Spleen (tissue), 11 donors: ENCODE measurements around the gene RNF121. TPM values are rescaled to one million over a fixed set of nuclear protein-coding genes. Genes with fewer than 3 reads are reported as not detected.

Source experiments
- DNase-seq: peaks from one replicate; pipeline ENCODE4 v3.0.0-alpha.2; 2020
- H3K27ac ChIP-seq, 8 donors: fragments of 200-600 bp; sonication (generic) in 7 of 8; 1 replicate in 4 of 8; 2 replicates in 4 of 8; pipeline versions ENCODE4 v1.5.0 to v1.8.0; 2016 to 2021; ENCODE audit warnings: inconsistent platforms in 4 of 8, mild to moderate bottlenecking in 4 of 8, moderate library complexity in 1 of 8
- H3K27me3 ChIP-seq, 7 donors: fragments of 200-600 bp; sonication (generic) in 6 of 7; replicated peaks in 1 of 7; 1 replicate in 4 of 7; 2 replicates in 3 of 7; pipeline versions ENCODE4 v1.5.0 to v1.8.0; 2016 to 2021; ENCODE audit warnings: inconsistent platforms in 3 of 7, mild to moderate bottlenecking in 1 of 7
- H3K36me3 ChIP-seq, 6 donors: fragments of 200-600 bp; sonication (generic) in 5 of 6; 1 replicate in 4 of 6; 2 replicates in 2 of 6; pipeline versions ENCODE4 v1.5.0 to v1.8.0; 2016 to 2021; ENCODE audit warnings: inconsistent platforms in 2 of 6
- H3K4me1 ChIP-seq, 6 donors: fragments of 200-600 bp; sonication (generic) in 5 of 6; 1 replicate in 3 of 6; 2 replicates in 3 of 6; pipeline versions ENCODE4 v1.5.0 to v1.8.0; 2016 to 2021; ENCODE audit warnings: inconsistent platforms in 3 of 6
- H3K4me3 ChIP-seq, 8 donors: fragments of 200-600 bp; sonication (generic) in 7 of 8; 1 replicate in 4 of 8; 2 replicates in 4 of 8; pipeline versions ENCODE4 v1.5.0 to v1.8.0; 2016 to 2021; ENCODE audit warnings: inconsistent platforms in 4 of 8, mild to moderate bottlenecking in 4 of 8, moderate library complexity in 2 of 8
- H3K9me3 ChIP-seq, 8 donors: fragments of 200-600 bp; sonication (generic) in 7 of 8; 1 replicate in 4 of 8; 2 replicates in 4 of 8; pipeline versions ENCODE4 v1.5.0 to v1.8.0; 2016 to 2021; ENCODE audit warnings: inconsistent platforms in 4 of 8
- POLR2A ChIP-seq, 3 donors: fragments of 450-650 bp; IDR thresholded peaks; one replicate each; pipeline ENCODE4 v1.5.1; 2017; ENCODE audit warnings: antibody characterized with exemption in 3 of 3, mild to moderate bottlenecking in 1 of 3
- POLR2AphosphoS5 ChIP-seq, 3 donors: sonication (generic); formaldehyde crosslinking; IDR thresholded peaks; one replicate each; pipeline ENCODE4 v1.5.1; 2017; ENCODE audit warnings: antibody characterized with exemption in 3 of 3
- WGBS, 5 donors: extraction: QIAGEN DNeasy Blood & Tissue Kit in 3 of 5; methylation state at CpG; one replicate each; pipeline versions ENCODE4 v1.1.5 to v1.1.7; 2013 to 2018; 5-methylcytosine and 5-hydroxymethylcytosine counted together
- intact Hi-C: fragments of 100-400 bp; cut with DNase I; formaldehyde crosslinking; loops from one replicate; pipeline ENCODE4 v1.15.0; 2023; ENCODE audit warnings: low total_unique reads
- polyA plus RNA-seq, 3 donors: library from polyadenylated mRNA; stranded (reverse); fragments of 200-250 nt; gene quantifications; one replicate each; pipeline ENCODE4 v1.2.1, GENCODE V29; 2013
- total RNA-seq, 7 donors: library from RNA; depleted of rRNA in 3 of 7; stranded (reverse); fragments of >200 nt in 3 of 7; fragmentation: NEBNext Ultra II Directional in 4 of 7; extraction: Animal tissue kit (Norgen Biotek cat#: 25700) in 4 of 7; gene quantifications; one replicate each; pipeline versions ENCODE4 v1.1.0 to v1.2.1, GENCODE V29; 2016 to 2021
- TF ChIP-seq, protein P1 (sequence below), 11 experiments: fragments of 200-600 bp in 7 of 11; fragments of 450-650 bp in 4 of 11; sonication (generic) in 4 of 11; IDR thresholded peaks in 8 of 11; conservative IDR thresholded peaks in 3 of 11; 1 replicate in 7 of 11; 2 replicates in 4 of 11; pipeline versions ENCODE4 v1.4.0 to v1.8.0; 2016 to 2021; ENCODE audit warnings: antibody characterized with exemption in 11 of 11, inconsistent platforms in 4 of 11, mild to moderate bottlenecking in 1 of 11
- donor health status: healthy with polysubstance abuse.
- donor health status: DM: no; HTN: no; CAD: no; lungs with moderate emphysema.
- donor health status: DM: no; HTN: no; CAD: no.
- donor health status: Bipolar disorder and iron deficiency.
- donor health status: healthy.
- donor health status: DM: no; HTN: no; CAD: no.
- donor health status: DM: yes; HTN: yes; CAD: no.

RNF121 gene
- total and polyA plus RNA-seq, 10 donors, result 5.3 to 35.5 (median 27.3) TPM

DNA sequence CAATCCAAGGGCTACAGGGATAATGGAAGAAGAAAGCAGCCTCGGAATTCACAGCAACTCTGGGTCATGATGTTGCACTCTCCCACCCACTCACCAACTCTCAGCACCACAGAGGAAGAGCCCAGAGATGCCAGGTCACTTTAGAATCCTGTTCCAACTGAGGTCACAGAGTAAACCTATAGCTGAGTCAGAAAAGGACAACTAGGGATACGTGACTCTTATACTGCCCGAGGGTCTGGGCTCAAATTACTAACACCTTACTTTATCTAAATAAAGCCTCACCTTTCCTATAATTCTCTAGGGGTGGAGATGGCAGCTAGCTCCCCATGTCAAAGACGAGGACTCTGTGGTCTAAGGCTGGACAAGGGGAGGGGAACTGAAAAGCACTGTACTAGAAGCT, 94.5 kb downstream of the RNF121 start:
- H3K9me3 ChIP-seq, result no peaks in the 10 kb centered on the region
- H3K4me1 ChIP-seq, result peaks cover 15 to 53% (median 44%) of the 10 kb centered on the region in 6 donors
- H3K27me3 ChIP-seq, result no peaks in the 10 kb centered on the region
- intact Hi-C loops, result no loop called here
- no peak for DNase-seq
- WGBS, 5 donors, result 77 to 91% (median 89%) methylated on average over 4 of the region's 4 CpGs
- TF ChIP-seq POLR2A (IDR thresholded peaks at IDR 0.05), result no peak
- TF ChIP-seq, protein P1, sequence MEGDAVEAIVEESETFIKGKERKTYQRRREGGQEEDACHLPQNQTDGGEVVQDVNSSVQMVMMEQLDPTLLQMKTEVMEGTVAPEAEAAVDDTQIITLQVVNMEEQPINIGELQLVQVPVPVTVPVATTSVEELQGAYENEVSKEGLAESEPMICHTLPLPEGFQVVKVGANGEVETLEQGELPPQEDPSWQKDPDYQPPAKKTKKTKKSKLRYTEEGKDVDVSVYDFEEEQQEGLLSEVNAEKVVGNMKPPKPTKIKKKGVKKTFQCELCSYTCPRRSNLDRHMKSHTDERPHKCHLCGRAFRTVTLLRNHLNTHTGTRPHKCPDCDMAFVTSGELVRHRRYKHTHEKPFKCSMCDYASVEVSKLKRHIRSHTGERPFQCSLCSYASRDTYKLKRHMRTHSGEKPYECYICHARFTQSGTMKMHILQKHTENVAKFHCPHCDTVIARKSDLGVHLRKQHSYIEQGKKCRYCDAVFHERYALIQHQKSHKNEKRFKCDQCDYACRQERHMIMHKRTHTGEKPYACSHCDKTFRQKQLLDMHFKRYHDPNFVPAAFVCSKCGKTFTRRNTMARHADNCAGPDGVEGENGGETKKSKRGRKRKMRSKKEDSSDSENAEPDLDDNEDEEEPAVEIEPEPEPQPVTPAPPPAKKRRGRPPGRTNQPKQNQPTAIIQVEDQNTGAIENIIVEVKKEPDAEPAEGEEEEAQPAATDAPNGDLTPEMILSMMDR (IDR thresholded peaks at IDR 0.05 in 8 of 11, conservative IDR thresholded peaks at IDR 0.05 in 3 of 11), result no peak
- TF ChIP-seq POLR2AphosphoS5 (IDR thresholded peaks at IDR 0.05), result no peak
- H3K36me3 ChIP-seq, result peaks cover 13 to 100% (median 83%) of the 10 kb centered on the region in 6 donors
- no peak overlapping the region for H3K27ac ChIP-seq
- no peak overlapping the region for H3K4me3 ChIP-seq

GRCh38 chr11:72024069-72024754, 95.4 kb downstream of the RNF121 start:
- Histone ChIP-seq H3K9me3 (no peaks in the 10 kb centered on the region), H3K27ac (peak overlapping the region in 2 of 8 donors; percentile 31 to 59), H3K36me3 (peaks cover 6 to 100% (median 83%) of the 10 kb centered on the region in 6 donors), H3K4me1 (peaks cover 15 to 61% (median 53%) of the 10 kb centered on the region in 6 donors), H3K4me3 (no peak overlapping the region), H3K27me3 (no peaks in the 10 kb centered on the region)
- WGBS, 5 donors, result 42 to 60% (median 46%) methylated on average over 5 of the region's 5 CpGs
- no peak for DNase-seq
- TF ChIP-seq, protein P1 (IDR thresholded peaks at IDR 0.05 in 8 of 11, conservative IDR thresholded peaks at IDR 0.05 in 3 of 11), result no peak
- TF ChIP-seq POLR2AphosphoS5 (IDR thresholded peaks at IDR 0.05) (no peak), POLR2A (IDR thresholded peaks at IDR 0.05) (no peak)
- intact Hi-C loops, result loop anchor here (2.0 kb wide), 1 partner anchor 69 kb away; no protein-coding TSS in a partner anchor

GRCh38 chr11:72026090-72026489, 97.2 kb downstream of the RNF121 start:
- TF ChIP-seq POLR2A (IDR thresholded peaks at IDR 0.05) (no peak), POLR2AphosphoS5 (IDR thresholded peaks at IDR 0.05) (no peak)
- TF ChIP-seq, protein P1 (IDR thresholded peaks at IDR 0.05 in 8 of 11, conservative IDR thresholded peaks at IDR 0.05 in 3 of 11), result no peak
- 71 to 88% (median 77%) methylated on average over 1 of the region's 1 CpG for whole genome bisulfite sequencing, 5 donors
- Histone ChIP-seq H3K27me3 (no peaks in the 10 kb centered on the region), H3K9me3 (no peaks in the 10 kb centered on the region), H3K36me3 (peaks cover 4 to 100% (median 75%) of the 10 kb centered on the region in 6 donors), H3K27ac (peak overlapping the region in 3 of 8 donors; percentile 23 to 59 (median 31)), H3K4me1 (peaks cover 15 to 80% (median 64%) of the 10 kb centered on the region in 6 donors), H3K4me3 (no peak overlapping the region)
- DNase-seq, result no peak
- intact Hi-C loops, result no loop called here

DNA sequence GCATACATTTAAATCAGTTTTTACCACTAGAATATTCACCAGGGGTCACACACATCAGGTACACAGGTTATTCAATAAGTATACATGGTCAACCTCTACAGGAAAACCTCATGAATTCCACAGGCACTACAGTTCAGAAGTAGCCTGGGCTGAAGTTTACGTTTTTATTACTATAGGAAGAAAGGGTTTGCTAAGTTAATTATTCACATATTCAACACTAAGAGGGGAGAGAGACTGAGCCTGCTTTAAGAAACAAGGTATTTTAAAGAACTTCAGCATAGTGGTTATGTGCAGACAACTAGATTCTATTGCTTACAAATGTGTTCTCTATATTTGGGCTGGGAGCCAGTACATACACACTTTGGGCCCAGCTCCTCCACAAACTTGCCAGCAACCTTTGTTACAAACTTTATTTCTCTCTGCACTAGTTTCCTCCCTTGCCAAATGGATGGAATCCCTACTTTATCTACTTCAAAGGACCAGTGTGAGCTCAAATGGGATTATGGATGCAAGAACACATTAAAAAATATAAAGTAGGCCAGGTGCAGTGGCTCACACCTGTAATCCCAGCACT, 101.7 kb downstream of the RNF121 start:
- H3K27me3 ChIP-seq, result no peaks in the 10 kb centered on the region
- 57 to 100% (median 63%) methylated on average over 1 of the region's 1 CpG for WGBS, 5 donors
- intact Hi-C loops, result no loop called here
- H3K4me1 ChIP-seq, result peaks cover 7 to 100% (median 70%) of the 10 kb centered on the region in 6 donors
- TF ChIP-seq POLR2A (IDR thresholded peaks at IDR 0.05) (no peak), POLR2AphosphoS5 (IDR thresholded peaks at IDR 0.05) (no peak)
- TF ChIP-seq, protein P1 (IDR thresholded peaks at IDR 0.05 in 8 of 11, conservative IDR thresholded peaks at IDR 0.05 in 3 of 11), result no peak
- no peak overlapping the region for H3K4me3 ChIP-seq
- peaks cover 0 to 100% (median 68%) of the 10 kb centered on the region in 6 donors for H3K36me3 ChIP-seq
- H3K27ac ChIP-seq, result no peak overlapping the region
- H3K9me3 ChIP-seq, result no peaks in the 10 kb centered on the region
- DNase-seq, result no peak
